Mucosa of gallbladder (tissue), 1 donor: Measurements from ENCODE around the gene SLC5A2. TPM values are rescaled to one million over a fixed set of nuclear protein-coding genes. Genes with fewer than 3 reads are reported as not detected.
"Not testable (repeated sequence)": the region's sequence is repeated elsewhere in the genome, so short reads cannot be mapped to it uniquely, and the experiment has no call there.

Experiments
- DNase-seq: peaks from one replicate; pipeline ENCODE4 v3.0.0-alpha.2; 2020; ENCODE audit warnings: low spot score
- total RNA-seq: library from RNA; stranded (reverse); gene quantifications from one replicate; pipeline ENCODE4 v1.2.1, GENCODE V29; 2021
- donor health status: DM: no; HTN: no; CAD: no.

Gene SLC5A2
- total RNA-seq, 1 donor from 2014 or later: 3.7 TPM

DNA sequence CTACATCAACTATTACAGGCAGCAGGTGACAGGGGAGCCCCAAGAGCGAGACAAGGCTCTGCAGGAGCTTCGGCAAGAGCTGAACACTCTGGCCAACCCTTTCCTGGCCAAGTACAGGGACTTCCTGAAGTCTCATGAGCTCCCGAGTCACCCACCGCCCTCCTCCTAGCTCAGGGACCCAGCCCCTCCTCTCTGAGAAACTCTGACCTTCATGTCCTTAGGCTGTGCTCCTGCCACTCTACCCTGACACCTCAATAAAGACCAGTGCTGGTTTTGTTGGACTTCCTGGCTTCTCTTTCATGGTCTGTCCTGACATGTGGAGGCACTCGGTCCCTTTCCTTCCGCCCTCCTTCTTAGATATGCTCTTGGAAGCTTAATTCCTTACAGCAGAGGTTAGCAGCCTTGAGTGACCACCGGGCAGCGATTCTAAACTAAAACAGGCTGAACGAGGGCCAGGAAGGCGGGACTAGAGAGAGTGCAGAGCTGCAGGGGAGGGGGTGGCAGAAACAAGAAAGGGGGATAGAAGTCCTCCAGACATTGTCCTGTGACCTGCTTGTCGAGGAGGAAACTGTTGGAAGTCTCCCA lies 45.7 kb downstream of the SLC5A2 start:
- no peak for DNase-seq

DNA sequence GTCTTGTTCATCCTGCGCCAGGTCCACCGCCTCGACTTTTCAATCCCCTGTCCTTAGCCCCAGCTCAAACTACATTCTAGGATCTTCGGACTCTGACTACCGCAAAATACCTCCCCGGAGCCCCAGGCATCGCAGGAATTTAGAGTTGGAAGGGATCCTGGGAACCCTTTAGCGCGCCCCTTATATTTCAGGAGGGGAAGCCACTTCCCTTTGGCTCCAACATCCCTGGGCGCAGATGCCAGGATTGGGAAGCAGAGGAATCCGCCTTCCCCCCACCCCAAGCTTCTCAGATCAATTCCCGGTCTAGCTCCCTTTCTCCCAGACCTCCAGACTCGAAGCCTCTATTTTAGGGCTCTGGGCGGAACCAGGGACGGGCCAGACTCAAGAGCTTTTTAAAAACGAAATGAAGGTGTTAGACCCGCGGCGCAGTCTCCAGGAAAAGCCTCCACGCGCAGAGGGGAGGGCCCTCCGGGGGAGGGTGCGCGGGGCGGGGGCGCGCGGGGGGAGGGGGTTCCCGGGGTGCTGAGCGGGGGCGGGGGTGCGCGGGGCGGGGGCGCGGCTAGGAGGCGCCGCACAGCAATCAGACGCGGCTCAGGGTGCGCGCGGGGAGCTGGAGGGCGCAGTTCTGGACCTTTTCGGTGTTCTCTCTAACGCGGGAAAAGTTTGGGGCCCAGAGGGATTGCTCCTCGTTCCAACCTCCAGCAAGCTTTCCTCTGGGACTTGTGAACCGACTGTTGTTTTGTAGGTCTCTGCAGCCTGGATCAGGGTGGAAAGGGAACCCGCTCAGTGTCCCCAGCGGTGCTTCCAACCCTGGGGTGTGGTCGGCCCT lies 46.4 kb downstream of the SLC5A2 start:
- no peak for DNase-seq

DNA sequence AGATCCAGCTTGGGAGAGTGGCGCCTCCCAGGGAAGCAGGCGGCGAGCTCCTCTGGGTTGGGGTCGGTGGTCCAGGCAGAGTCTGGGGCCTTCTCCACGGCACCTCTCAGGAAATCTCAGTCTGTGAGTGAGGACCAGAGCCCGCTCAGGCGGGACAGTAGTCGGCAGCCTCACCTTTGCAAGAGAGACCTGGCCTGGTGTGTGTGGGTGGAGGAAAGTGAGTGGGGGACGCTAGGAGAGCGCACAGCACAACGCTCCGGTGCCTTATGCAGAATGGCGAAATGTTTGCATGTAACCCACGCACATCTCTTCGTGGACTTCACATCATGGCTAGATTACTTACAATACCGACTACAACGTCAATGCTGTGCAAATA lies 47.0 kb downstream of the SLC5A2 start:
- no peak for DNase-seq

DNA sequence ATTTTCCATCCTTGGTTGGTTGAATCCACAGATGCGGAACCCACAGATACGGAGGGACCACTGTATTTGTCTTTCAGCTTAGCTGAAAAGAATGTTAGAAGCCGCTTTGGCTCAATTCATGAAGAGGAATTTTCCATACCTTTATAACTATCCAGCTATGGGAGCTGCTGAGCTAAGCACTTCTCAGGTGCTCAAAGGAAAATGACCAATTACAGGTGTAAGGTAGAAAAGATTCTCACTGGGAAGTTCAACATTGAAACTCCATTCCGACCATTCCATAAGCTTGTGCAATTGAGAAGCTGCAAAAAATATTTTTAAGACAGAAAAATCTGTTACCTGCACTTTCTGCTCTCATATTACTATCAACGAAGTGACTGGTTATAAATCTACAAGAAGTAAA lies 47.5 kb downstream of the SLC5A2 start:
- no peak for DNase-seq

DNA sequence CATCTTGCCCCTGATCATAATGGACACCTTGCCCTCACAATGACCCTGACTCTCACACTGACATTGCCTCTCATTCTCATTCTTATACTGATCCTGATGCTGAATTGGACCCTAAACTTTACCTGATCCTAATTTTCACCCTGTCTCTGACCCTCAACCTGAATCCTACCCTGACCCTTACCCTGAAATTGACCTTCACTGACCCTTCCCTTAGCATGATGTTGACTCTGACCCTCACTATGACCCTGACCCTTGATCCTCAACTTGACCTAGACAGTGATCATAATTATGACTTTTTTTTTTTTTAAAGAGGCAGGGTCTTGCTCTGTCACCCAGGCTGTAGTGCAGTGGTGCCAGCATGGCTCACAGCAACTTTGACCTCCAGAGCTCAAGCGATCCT lies 48.2 kb downstream of the SLC5A2 start:
- no peak for DNase-seq

DNA sequence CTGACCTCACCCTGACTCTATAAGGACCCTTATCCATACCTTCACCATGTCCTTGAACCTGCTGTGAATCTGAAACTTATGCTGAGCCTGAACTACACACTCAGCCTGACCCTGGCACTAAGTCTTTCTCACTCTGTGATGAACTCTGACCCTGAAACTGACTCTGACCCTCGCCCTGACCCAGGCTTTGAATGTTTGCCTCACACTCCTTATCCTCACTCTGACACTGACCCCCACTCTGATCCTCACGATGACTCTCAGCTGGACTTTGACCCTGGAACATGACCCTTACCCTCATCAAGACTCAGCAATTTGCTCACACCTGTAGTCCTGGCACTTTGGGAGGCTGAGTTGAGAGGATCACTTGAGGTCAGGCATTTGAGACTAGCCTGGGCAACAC lies 49.2 kb downstream of the SLC5A2 start:
- DNase-seq: no peak

DNA sequence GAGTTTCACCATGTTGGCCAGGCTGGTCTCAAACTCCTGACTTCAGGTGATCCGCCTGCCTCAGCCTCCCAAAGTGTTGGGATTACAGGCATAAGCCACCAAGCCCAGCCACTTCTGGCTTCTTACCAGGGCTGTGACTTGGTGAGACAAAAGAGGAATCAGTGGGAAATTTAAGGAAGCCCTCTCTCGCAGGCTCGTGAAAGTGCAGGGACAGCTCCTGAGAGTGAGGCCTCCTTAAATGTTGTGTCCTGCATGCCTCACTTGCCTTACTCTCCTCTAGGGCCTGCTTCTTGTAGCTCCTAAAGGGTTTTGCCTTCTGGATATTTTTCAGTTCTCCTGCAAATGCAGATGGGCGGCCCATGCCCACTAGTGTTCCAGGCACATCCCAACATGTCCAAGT lies 50.0 kb downstream of the SLC5A2 start:
- DNase-seq: no peak

DNA sequence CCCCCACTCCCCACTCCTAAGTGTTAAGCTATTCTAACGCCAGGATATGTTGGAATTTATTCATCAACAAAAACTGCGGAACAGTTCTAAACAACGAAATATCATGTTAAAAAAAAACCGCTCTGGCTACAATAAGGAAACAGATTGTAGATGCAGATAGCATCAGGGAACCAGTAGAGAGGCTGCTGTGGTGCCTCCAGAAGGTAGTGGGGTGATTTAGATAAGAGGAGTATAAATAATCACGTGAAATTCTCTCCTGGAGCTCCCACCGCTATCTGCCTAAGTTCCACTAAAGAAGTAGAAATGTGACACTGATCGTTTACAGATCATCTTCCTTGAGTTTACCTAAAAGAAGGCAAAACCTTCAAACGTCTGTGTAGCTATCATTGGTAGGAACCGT lies 52.8 kb downstream of the SLC5A2 start:
- no peak for DNase-seq

DNA sequence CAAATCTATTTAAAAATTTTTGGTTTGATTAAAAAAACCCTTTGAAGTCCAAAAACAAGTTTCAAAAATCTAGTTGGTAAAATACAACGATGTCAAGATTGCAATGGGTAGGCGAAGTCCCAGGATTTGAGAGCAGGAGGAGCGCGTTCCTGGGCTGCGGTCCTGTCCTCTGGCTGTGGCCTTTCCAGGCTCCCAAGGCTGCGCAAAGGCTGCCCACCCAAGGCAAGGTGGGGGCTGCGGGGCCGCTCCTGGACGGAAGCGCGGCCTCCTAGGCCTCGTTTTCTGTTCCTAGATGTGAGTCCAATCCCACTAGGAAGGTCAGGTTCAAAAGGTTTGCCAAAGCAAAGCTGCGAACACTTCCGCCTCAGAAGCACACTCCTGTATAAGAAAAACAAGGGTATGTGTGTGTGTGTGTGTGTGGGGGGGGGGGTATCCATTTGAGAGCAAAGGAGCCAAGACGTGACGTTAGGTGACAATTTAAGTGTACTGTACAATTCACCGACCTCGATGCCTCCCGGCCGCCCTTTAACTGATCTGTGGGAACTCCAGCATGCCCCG lies 54.0 kb downstream of the SLC5A2 start:
- DNase-seq: no peak

DNA sequence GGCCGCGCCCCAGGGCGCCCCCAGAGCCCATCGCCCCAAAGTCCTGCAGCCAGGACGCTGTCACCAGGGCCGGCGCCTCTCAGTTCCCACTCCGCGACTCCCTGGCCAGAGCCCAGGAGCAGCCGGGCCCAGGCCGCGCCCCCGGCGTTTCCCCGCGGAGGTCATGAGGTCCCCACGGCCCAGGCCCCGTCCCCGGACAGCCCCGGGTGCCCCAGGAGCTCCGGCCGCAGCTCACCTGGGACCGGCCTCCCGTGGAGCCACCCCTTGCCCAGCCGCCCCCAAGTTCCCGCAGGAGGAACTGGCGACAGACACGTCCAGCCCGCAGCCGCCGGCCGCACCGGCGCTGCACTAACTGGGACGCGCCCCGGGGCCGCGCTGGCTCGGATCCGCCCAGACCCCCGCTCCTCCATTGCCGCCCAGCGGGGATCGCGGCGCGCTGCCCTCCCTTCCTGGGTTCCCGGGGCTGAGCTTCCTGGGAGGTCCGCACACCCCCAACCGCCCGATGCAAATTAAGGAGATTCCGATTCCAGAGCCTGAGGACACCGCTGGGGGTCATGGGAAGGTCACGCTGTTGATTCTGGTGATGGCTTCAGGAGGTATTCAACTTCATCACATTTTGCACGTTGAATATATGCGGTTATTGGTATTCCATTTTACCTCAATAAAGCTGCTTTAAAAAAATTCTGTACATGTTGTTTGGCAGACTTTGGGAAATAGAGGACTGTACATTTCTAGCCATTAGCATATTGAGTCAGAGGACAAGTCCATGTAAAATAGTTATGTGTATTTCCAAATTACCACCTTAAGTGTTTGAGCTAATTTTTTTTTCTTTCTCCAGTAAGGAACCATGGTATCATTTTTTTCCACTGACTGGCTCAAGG lies 54.7 kb downstream of the SLC5A2 start:
- DNase-seq: no peak

DNA sequence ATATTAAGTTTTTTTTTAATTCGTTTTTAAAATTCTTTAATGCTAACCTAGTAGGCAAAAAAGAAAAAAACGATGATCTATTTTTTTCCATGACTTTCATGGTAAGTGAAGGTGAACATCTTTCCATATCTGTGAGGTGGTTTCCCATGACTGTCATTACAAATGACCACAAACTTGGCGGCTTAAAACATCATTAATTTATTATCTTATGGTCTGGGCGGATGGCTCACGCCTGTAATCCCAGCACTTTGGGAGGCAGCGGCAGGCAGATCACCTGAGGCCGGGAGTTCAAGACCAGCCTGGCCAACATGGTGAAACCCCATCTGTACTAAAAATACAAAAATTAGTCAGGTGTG lies 55.3 kb downstream of the SLC5A2 start:
- DNase-seq: not testable (repeated sequence)

DNA sequence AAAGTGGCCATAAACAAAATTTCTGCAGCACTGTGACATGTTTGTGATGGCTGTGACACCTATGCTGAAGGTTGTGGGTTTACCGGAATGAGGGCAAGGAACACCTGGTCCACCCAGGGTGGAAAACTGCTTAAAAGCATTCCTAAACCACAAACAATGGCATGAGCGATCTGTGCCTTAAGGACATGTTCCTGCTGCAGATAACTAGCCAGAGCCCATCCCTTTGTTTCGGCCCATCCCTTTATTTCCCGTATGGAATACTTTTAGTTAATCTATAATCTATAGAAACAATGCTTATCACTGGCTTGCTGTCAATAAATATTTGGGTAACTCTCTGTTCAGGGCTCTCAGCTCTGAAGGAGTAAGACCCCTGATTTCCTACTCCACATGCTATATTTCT lies 56.8 kb downstream of the SLC5A2 start:
- not testable (repeated sequence) for DNase-seq

Other genes starting within 250 kb of the SLC5A2 start
- 14.9 TPM for gene ITGAM, start 223.1 kb upstream of the SLC5A2 start, total RNA-seq
- 16.1 TPM for gene ITGAX, start 127.9 kb upstream of the SLC5A2 start, total RNA-seq
- 0.09 TPM for gene ITGAD, start 89.8 kb upstream of the SLC5A2 start, total RNA-seq
- gene COX6A2, start 54.8 kb upstream of the SLC5A2 start, total RNA-seq: 1.3 TPM
- gene ZNF843, start 40.3 kb upstream of the SLC5A2 start, total RNA-seq: 1.2 TPM
- 14.6 TPM for gene ARMC5, start 23.6 kb upstream of the SLC5A2 start, total RNA-seq
- gene TGFB1I1, start 11.0 kb upstream of the SLC5A2 start, total RNA-seq: 85.5 TPM
- gene RUSF1, start 25.3 kb downstream of the SLC5A2 start, total RNA-seq: 82.6 TPM
- gene AHSP, start 44.8 kb downstream of the SLC5A2 start, total RNA-seq: not detected